Neural cell (in vitro differentiated cells): ENCODE results near the gene LKAAEAR1. TPM values are rescaled to one million over a fixed set of nuclear protein-coding genes. Genes with fewer than 3 reads are reported as not detected.

Source experiments
- H2AFZ ChIP-seq: fragments of 200-600, 300-800 bp; sonication (generic), shearing (Covaris generic); 2 replicates; pipeline ENCODE4 v1.6.0; 2014; ENCODE audit warnings: low read depth, mild to moderate bottlenecking, antibody characterized with exemption, low read length, moderate library complexity
- H3F3A ChIP-seq: fragments of 200-600 bp; shearing (Covaris generic); 2 replicates; pipeline ENCODE4 v1.6.1; 2016; ENCODE audit warnings: mild to moderate bottlenecking, moderate library complexity, mixed read lengths, antibody characterized with exemption, low read length; ENCODE audit not compliant: insufficient read depth, poor library complexity, severe bottlenecking
- H3K27ac ChIP-seq: fragments of 200-600, 300-800 bp; sonication (generic), shearing (Covaris generic); 2 replicates; pipeline ENCODE4 v1.5.1; 2014; ENCODE audit warnings: mild to moderate bottlenecking, low read length, moderate library complexity
- H3K27me3 ChIP-seq: fragments of 300-800, 200-600 bp; sonication (generic), shearing (Covaris generic); 2 replicates; pipeline ENCODE4 v1.6.0; 2014; ENCODE audit warnings: mild to moderate bottlenecking, low read depth, low read length, moderate library complexity; ENCODE audit not compliant: insufficient read depth
- H3K36me3 ChIP-seq: fragments of 300-800, 200-600 bp; sonication (generic), shearing (Covaris generic); 2 replicates; pipeline ENCODE4 v1.5.1; 2014; ENCODE audit warnings: mild to moderate bottlenecking, antibody characterized with exemption, low read length, moderate library complexity; ENCODE audit not compliant: insufficient read depth
- H3K4me2 ChIP-seq: fragments of 300-800, 200-600 bp; sonication (generic), shearing (Covaris generic); 2 replicates; pipeline ENCODE4 v1.6.0; 2014; ENCODE audit warnings: mild to moderate bottlenecking, low read length
- H3K4me3 ChIP-seq: fragments of 300-800, 200-600 bp; sonication (generic), shearing (Covaris generic); 2 replicates; pipeline ENCODE4 v1.5.1; 2014; ENCODE audit warnings: mild to moderate bottlenecking, low read length, moderate library complexity
- H3K79me2 ChIP-seq: fragments of 200-600 bp; shearing (Covaris generic); replicated peaks from 2 replicates; pipeline ENCODE4 v1.6.0; 2014; ENCODE audit warnings: mild to moderate bottlenecking, low read length, moderate library complexity; ENCODE audit not compliant: insufficient read depth
- H3K9ac ChIP-seq: fragments of 300-800, 200-600 bp; sonication (generic), shearing (Covaris generic); 2 replicates; pipeline ENCODE4 v1.6.1; 2016; ENCODE audit warnings: mild to moderate bottlenecking, low read length, mixed read lengths
- H3K9me2 ChIP-seq: fragments of 200-600 bp; shearing (Covaris generic); 2 replicates; pipeline ENCODE4 v1.6.1; 2016; ENCODE audit warnings: mild to moderate bottlenecking, low read length, mixed read lengths; ENCODE audit not compliant: insufficient read depth
- H3K9me3 ChIP-seq: fragments of 200-600, 300-800 bp; sonication (generic), shearing (Covaris generic); 2 replicates; pipeline ENCODE4 v1.6.1; 2016; ENCODE audit warnings: mild to moderate bottlenecking, mixed run types, low read length, moderate library complexity, mixed read lengths
- H4K20me1 ChIP-seq: fragments of 200-600 bp; shearing (Covaris generic); 2 replicates; pipeline ENCODE4 v1.6.1; 2016; ENCODE audit warnings: mild to moderate bottlenecking, mixed run types; ENCODE audit not compliant: insufficient read depth
- EP300 ChIP-seq: fragments of 450-650 bp; conservative IDR thresholded peaks from 2 replicates; pipeline ENCODE4 v1.6.1; 2014; ENCODE audit warnings: antibody characterized with exemption, mild to moderate bottlenecking, moderate library complexity; ENCODE audit not compliant: poor library complexity, severe bottlenecking
- EZH2 ChIP-seq: fragments of 200-600, 300-800 bp; shearing (Covaris generic), sonication (generic); IDR thresholded peaks from 2 replicates; pipeline ENCODE4 v1.6.1; 2014; ENCODE audit warnings: antibody characterized with exemption, low read length, borderline replicate concordance, mild to moderate bottlenecking; ENCODE audit not compliant: insufficient read depth, poor library complexity, severe bottlenecking
- MXI1 ChIP-seq: fragments of 450-650 bp; conservative IDR thresholded peaks from 2 replicates; pipeline ENCODE4 v1.6.1; 2014; ENCODE audit warnings: antibody characterized with exemption, mild to moderate bottlenecking; ENCODE audit not compliant: poor library complexity, severe bottlenecking
- POLR2AphosphoS5 ChIP-seq: IDR thresholded peaks from 2 replicates; pipeline ENCODE4 v1.6.1; 2012
- RAD21 ChIP-seq: fragments of 450-650 bp; conservative IDR thresholded peaks from 2 replicates; pipeline ENCODE4 v1.6.1; 2014; ENCODE audit warnings: antibody characterized with exemption, mild to moderate bottlenecking, moderate library complexity
- SMC3 ChIP-seq: fragments of 450-650 bp; conservative IDR thresholded peaks from 2 replicates; pipeline ENCODE4 v1.6.1; 2014; ENCODE audit warnings: antibody characterized with exemption, mild to moderate bottlenecking, moderate library complexity; ENCODE audit not compliant: poor library complexity
- TAF1 ChIP-seq: IDR thresholded peaks from 2 replicates; pipeline ENCODE4 v1.6.1; 2012; ENCODE audit warnings: low read depth
- polyA plus RNA-seq: library from polyadenylated mRNA; depleted of rRNA; stranded (reverse); fragments of >200 nt; gene quantifications from 2 replicates; pipeline ENCODE4 v1.2.3, GENCODE V29; 2014
- TF ChIP-seq, protein P1 (sequence below): IDR thresholded peaks from 2 replicates; pipeline ENCODE4 v1.6.1; 2012; ENCODE audit warnings: borderline replicate concordance
- TF ChIP-seq, protein P2 (sequence below): fragments of 450-650 bp; IDR thresholded peaks from 2 replicates; pipeline ENCODE4 v1.5.1; 2014; ENCODE audit warnings: antibody characterized with exemption, mild to moderate bottlenecking, moderate library complexity; ENCODE audit not compliant: poor library complexity, severe bottlenecking

Gene LKAAEAR1
- polyA plus RNA-seq, 1 donor from 2014 or later: 9.3 TPM

DNA sequence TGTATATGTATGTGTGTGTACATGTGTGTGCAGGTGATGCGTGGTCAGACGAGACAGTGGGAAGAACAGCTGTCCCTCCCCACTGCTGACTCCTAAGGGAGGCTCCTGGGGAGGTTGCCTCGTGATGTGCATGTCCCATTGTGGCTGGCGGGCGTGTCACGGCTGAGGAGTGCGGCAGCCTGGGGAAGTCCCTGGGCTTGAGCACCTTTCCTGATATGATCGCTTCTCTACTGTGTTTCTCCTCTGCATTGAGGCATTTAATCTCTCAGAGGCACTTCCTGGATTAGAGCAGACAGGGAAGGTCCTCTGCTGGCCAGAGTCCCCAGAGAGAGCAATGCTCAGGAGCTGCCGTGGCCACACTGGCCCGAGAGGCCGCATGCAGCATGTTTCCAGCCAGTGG is 11.7 kb upstream of the LKAAEAR1 start:
- Histone ChIP-seq H3K9ac (no peak overlapping the region), H3K4me3 (peak overlapping the region; percentile 25), H3F3A (no peaks in the 10 kb centered on the region), H3K4me2 (no peak overlapping the region), H3K27ac (no peak overlapping the region), H3K27me3 (no peaks in the 10 kb centered on the region), H3K9me2 (no peaks in the 10 kb centered on the region), H3K79me2 (peaks cover 6% of the 10 kb centered on the region), H3K36me3 (no peaks in the 10 kb centered on the region), H2AFZ (no peak overlapping the region), H4K20me1 (no peaks in the 10 kb centered on the region), H3K9me3 (no peaks in the 10 kb centered on the region)
- no peak for TF ChIP-seq EZH2
- TF ChIP-seq, protein P1, sequence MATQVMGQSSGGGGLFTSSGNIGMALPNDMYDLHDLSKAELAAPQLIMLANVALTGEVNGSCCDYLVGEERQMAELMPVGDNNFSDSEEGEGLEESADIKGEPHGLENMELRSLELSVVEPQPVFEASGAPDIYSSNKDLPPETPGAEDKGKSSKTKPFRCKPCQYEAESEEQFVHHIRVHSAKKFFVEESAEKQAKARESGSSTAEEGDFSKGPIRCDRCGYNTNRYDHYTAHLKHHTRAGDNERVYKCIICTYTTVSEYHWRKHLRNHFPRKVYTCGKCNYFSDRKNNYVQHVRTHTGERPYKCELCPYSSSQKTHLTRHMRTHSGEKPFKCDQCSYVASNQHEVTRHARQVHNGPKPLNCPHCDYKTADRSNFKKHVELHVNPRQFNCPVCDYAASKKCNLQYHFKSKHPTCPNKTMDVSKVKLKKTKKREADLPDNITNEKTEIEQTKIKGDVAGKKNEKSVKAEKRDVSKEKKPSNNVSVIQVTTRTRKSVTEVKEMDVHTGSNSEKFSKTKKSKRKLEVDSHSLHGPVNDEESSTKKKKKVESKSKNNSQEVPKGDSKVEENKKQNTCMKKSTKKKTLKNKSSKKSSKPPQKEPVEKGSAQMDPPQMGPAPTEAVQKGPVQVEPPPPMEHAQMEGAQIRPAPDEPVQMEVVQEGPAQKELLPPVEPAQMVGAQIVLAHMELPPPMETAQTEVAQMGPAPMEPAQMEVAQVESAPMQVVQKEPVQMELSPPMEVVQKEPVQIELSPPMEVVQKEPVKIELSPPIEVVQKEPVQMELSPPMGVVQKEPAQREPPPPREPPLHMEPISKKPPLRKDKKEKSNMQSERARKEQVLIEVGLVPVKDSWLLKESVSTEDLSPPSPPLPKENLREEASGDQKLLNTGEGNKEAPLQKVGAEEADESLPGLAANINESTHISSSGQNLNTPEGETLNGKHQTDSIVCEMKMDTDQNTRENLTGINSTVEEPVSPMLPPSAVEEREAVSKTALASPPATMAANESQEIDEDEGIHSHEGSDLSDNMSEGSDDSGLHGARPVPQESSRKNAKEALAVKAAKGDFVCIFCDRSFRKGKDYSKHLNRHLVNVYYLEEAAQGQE: no peak
- TF ChIP-seq RAD21: no peak
- TF ChIP-seq, protein P2, sequence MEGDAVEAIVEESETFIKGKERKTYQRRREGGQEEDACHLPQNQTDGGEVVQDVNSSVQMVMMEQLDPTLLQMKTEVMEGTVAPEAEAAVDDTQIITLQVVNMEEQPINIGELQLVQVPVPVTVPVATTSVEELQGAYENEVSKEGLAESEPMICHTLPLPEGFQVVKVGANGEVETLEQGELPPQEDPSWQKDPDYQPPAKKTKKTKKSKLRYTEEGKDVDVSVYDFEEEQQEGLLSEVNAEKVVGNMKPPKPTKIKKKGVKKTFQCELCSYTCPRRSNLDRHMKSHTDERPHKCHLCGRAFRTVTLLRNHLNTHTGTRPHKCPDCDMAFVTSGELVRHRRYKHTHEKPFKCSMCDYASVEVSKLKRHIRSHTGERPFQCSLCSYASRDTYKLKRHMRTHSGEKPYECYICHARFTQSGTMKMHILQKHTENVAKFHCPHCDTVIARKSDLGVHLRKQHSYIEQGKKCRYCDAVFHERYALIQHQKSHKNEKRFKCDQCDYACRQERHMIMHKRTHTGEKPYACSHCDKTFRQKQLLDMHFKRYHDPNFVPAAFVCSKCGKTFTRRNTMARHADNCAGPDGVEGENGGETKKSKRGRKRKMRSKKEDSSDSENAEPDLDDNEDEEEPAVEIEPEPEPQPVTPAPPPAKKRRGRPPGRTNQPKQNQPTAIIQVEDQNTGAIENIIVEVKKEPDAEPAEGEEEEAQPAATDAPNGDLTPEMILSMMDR: no peak
- TF ChIP-seq EP300: no peak
- no peak for TF ChIP-seq MXI1
- TF ChIP-seq SMC3: no peak
- no peak for TF ChIP-seq POLR2AphosphoS5
- no peak for TF ChIP-seq TAF1

DNA sequence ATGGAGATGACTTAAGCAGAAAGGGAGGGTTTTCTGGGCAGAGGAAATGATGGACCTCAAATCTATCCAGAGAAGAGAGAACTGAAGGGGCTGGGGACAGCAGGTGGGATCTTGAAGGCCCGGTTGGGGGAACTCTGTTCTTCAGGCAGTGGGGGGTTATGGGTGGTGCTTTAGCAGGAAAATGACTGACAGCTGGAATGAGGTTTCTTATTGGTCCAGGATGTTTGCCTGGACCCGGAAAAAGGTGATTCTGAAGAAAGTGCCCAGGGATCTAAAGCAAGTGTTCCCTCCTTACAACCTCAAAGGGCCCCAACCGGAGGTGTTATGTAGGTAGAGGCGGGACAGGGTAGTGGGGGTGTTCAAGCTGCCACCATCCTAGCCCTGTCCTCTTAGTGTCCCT is 11.3 kb upstream of the LKAAEAR1 start:
- H3K79me2 ChIP-seq: peaks cover 6% of the 10 kb centered on the region
- H3K9me2 ChIP-seq: no peaks in the 10 kb centered on the region
- no peak overlapping the region for H3K4me2 ChIP-seq
- H3K9me3 ChIP-seq: no peaks in the 10 kb centered on the region
- TF ChIP-seq EZH2 (no peak), EP300 (no peak), MXI1 (no peak)
- TF ChIP-seq, protein P2: no peak
- TF ChIP-seq, protein P1: no peak
- H2AFZ ChIP-seq: no peak overlapping the region
- no peaks in the 10 kb centered on the region for H3K36me3 ChIP-seq
- no peaks in the 10 kb centered on the region for H4K20me1 ChIP-seq
- H3K4me3 ChIP-seq: peak overlapping the region; percentile 25
- H3K9ac ChIP-seq: no peak overlapping the region
- no peaks in the 10 kb centered on the region for H3F3A ChIP-seq
- H3K27ac ChIP-seq: no peak overlapping the region
- H3K27me3 ChIP-seq: no peaks in the 10 kb centered on the region
